Osteoblast (primary cell): ENCODE data around the gene FARS2. TPM values are rescaled to one million over a fixed set of nuclear protein-coding genes. Genes with fewer than 3 reads are reported as not detected.

ENCODE experiments used
- DNase-seq: peaks from one replicate; pipeline ENCODE4 v3.0.0; 2011; ENCODE audit warnings: low spot score, mixed read lengths; ENCODE audit not compliant: insufficient read length; ENCODE audit errors: missing footprints
- H2AFZ ChIP-seq: 2 replicates; pipeline ENCODE4 v1.6.0; 2011; ENCODE audit warnings: mild to moderate bottlenecking, low read length
- H3K27ac ChIP-seq: 2 replicates; pipeline ENCODE4 v1.5.1; 2011; ENCODE audit warnings: mild to moderate bottlenecking, low read depth, low read length, moderate library complexity
- H3K27me3 ChIP-seq: 2 replicates; pipeline ENCODE4 v1.6.0; 2012; ENCODE audit warnings: mild to moderate bottlenecking, control low read depth, inconsistent platforms, low read length, moderate library complexity; ENCODE audit not compliant: insufficient read depth
- H3K36me3 ChIP-seq: 2 replicates; pipeline ENCODE4 v1.5.1; 2011; ENCODE audit warnings: mild to moderate bottlenecking, low read length, control low read depth, moderate library complexity; ENCODE audit not compliant: insufficient read depth
- H3K4me1 ChIP-seq: 2 replicates; pipeline ENCODE4 v1.5.1; 2011; ENCODE audit warnings: mild to moderate bottlenecking, low read length, control low read depth, moderate library complexity; ENCODE audit not compliant: insufficient read depth
- H3K4me2 ChIP-seq: 2 replicates; pipeline ENCODE4 v1.6.0; 2011; ENCODE audit warnings: mild to moderate bottlenecking, low read length; ENCODE audit not compliant: insufficient read depth
- H3K4me3 ChIP-seq: fragments of 200-600 bp; sonication (generic); 3 replicates; pipeline ENCODE4 v1.5.1; 2012; ENCODE audit warnings: mild to moderate bottlenecking, low read length, inconsistent platforms; ENCODE audit not compliant: insufficient read depth
- H3K79me2 ChIP-seq: 2 replicates; pipeline ENCODE4 v1.6.0; 2012; ENCODE audit warnings: mild to moderate bottlenecking, low read length, control low read depth, inconsistent platforms; ENCODE audit not compliant: insufficient read depth
- H3K9me3 ChIP-seq: 2 replicates; pipeline ENCODE4 v1.5.1; 2011; ENCODE audit warnings: low read depth, low read length, control low read depth
- H4K20me1 ChIP-seq: 2 replicates; pipeline ENCODE4 v1.6.0; 2012; ENCODE audit warnings: mild to moderate bottlenecking, low read length, control low read depth; ENCODE audit not compliant: insufficient read depth
- total RNA-seq: library from RNA; depleted of rRNA; stranded (reverse); fragments of >200 nt; gene quantifications from 2 replicates; pipeline ENCODE4 v1.2.3, GENCODE V29; 2012
- TF ChIP-seq, protein P1 (sequence below): IDR thresholded peaks from 2 replicates; pipeline ENCODE4 v1.5.1; 2011; ENCODE audit warnings: mild to moderate bottlenecking, low read depth, low read length, moderate library complexity; ENCODE audit errors: extremely low read depth

FARS2 gene
- total RNA-seq, 1 donor: 29.7 TPM

DNA sequence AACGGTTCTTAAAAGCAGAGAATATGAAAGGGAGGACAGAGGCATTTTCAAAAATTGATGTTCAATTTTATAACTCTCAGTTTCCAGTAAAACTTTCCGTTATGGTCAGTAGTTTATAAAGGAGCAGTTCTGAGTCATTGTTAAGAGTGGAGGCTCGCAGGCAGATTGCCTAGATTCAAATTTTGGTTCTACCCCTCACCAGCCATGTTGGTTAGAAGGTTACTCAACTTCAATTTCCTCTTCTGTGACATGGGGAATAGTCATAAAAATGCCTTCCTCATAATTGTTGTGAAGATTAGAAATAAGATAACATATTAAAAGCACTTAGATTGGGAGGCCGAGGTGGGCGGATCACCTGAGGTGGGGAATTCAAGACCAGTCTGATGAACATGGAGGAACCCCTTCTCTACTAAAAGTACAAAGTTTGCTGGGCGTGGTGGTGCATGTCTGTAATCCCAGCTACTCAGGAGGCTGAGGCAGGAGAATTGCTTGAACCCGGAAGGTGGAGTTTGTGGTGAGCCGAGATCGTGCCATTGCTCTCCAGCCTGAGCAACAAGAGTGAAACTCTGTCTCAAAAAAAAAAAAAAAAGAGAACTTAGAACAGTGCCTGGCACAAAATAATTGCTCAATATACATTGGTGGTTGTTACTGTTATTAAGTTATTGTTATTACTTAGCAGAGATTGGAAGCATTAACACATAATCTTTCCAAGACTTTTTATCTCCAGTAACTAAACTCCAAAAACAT is 396.5 kb downstream of the FARS2 start:
- Histone ChIP-seq H2AFZ (no peak overlapping the region), H3K27me3 (no peaks in the 10 kb centered on the region), H3K4me1 (peaks cover 11% of the 10 kb centered on the region), H3K9me3 (no peaks in the 10 kb centered on the region), H3K4me3 (no peak overlapping the region), H3K36me3 (no peaks in the 10 kb centered on the region), H3K4me2 (peak overlapping the region; percentile 1), H4K20me1 (no peaks in the 10 kb centered on the region), H3K79me2 (no peaks in the 10 kb centered on the region), H3K27ac (peak overlapping the region; percentile 11)
- TF ChIP-seq, protein P1, sequence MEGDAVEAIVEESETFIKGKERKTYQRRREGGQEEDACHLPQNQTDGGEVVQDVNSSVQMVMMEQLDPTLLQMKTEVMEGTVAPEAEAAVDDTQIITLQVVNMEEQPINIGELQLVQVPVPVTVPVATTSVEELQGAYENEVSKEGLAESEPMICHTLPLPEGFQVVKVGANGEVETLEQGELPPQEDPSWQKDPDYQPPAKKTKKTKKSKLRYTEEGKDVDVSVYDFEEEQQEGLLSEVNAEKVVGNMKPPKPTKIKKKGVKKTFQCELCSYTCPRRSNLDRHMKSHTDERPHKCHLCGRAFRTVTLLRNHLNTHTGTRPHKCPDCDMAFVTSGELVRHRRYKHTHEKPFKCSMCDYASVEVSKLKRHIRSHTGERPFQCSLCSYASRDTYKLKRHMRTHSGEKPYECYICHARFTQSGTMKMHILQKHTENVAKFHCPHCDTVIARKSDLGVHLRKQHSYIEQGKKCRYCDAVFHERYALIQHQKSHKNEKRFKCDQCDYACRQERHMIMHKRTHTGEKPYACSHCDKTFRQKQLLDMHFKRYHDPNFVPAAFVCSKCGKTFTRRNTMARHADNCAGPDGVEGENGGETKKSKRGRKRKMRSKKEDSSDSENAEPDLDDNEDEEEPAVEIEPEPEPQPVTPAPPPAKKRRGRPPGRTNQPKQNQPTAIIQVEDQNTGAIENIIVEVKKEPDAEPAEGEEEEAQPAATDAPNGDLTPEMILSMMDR: no peak
- no peak for DNase-seq

DNA sequence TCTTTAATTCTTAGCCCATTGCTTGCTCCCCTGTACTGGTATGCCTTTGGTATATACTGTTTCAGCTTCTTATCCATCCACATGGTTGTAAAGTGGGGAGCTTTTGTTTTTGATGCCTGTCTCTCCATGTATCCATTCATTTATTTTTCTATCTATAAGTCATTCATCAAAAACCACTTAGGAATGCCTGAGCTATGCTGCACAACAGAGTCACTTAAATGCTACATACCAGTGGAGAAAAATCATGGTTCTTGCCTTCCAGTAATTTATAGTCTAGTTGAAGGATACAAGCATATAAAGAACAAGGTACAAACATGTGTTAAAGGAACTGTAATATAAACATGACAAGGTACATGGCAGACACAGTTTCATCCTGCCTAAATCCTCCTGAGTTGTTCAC is 398.2 kb downstream of the FARS2 start:
- no peaks in the 10 kb centered on the region for H3K36me3 ChIP-seq
- no peak for DNase-seq
- no peak overlapping the region for H3K4me2 ChIP-seq
- no peak overlapping the region for H3K4me3 ChIP-seq
- no peaks in the 10 kb centered on the region for H3K27me3 ChIP-seq
- H3K4me1 ChIP-seq: peaks cover 11% of the 10 kb centered on the region
- no peak overlapping the region for H2AFZ ChIP-seq
- no peaks in the 10 kb centered on the region for H3K79me2 ChIP-seq
- no peak overlapping the region for H3K27ac ChIP-seq
- no peaks in the 10 kb centered on the region for H4K20me1 ChIP-seq
- H3K9me3 ChIP-seq: no peaks in the 10 kb centered on the region
- TF ChIP-seq, protein P1: no peak

GRCh38 chr6:5660772-5661171 is 399.5 kb downstream of the FARS2 start:
- Histone ChIP-seq H3K36me3 (no peaks in the 10 kb centered on the region), H3K79me2 (no peaks in the 10 kb centered on the region), H3K4me1 (peaks cover 11% of the 10 kb centered on the region), H4K20me1 (no peaks in the 10 kb centered on the region), H2AFZ (no peak overlapping the region), H3K4me3 (no peak overlapping the region), H3K27me3 (no peaks in the 10 kb centered on the region), H3K9me3 (no peaks in the 10 kb centered on the region), H3K27ac (no peak overlapping the region), H3K4me2 (no peak overlapping the region)
- TF ChIP-seq, protein P1: no peak
- no peak for DNase-seq

GRCh38 chr6:5662797-5663196 is 401.5 kb downstream of the FARS2 start:
- peaks cover 5% of the 10 kb centered on the region for H3K4me1 ChIP-seq
- no peak overlapping the region for H3K27ac ChIP-seq
- no peaks in the 10 kb centered on the region for H3K36me3 ChIP-seq
- no peaks in the 10 kb centered on the region for H4K20me1 ChIP-seq
- no peaks in the 10 kb centered on the region for H3K79me2 ChIP-seq
- no peaks in the 10 kb centered on the region for H3K9me3 ChIP-seq
- no peak overlapping the region for H2AFZ ChIP-seq
- DNase-seq: no peak
- no peak overlapping the region for H3K4me2 ChIP-seq
- TF ChIP-seq, protein P1: no peak
- no peaks in the 10 kb centered on the region for H3K27me3 ChIP-seq
- H3K4me3 ChIP-seq: no peak overlapping the region
